Stomach (tissue), 4 donors: ENCODE results near the gene PPCDC.

Source experiments
- CTCF ChIP-seq, 7 experiments: fragments of 450-650 bp in 4 of 7; fragments of 200-600 bp in 3 of 7; sonication (generic) in 3 of 7; IDR thresholded peaks; one replicate each; pipeline ENCODE4 v1.5.1; 2016 to 2019; ENCODE audit warnings: antibody characterized with exemption in 7 of 7, control low read depth in 2 of 7, mild to moderate bottlenecking in 1 of 7
- POLR2A ChIP-seq, 4 donors: fragments of 450-650 bp; IDR thresholded peaks; one replicate each; pipeline ENCODE4 v1.6.1; 2016; ENCODE audit warnings: antibody characterized with exemption in 4 of 4, control low read depth in 2 of 4, mild to moderate bottlenecking in 1 of 4, moderate library complexity in 1 of 4
- POLR2AphosphoS5 ChIP-seq, 3 donors: sonication (generic); formaldehyde crosslinking; IDR thresholded peaks; one replicate each; pipeline ENCODE4 v1.6.1; 2016; ENCODE audit warnings: antibody characterized with exemption in 3 of 3

GRCh38 chr15:75053748-75054125, 30.3 kb downstream of the PPCDC start:
- no peak for TF ChIP-seq CTCF (IDR thresholded peaks at IDR 0.05)
- TF ChIP-seq POLR2AphosphoS5 (IDR thresholded peaks at IDR 0.05) = no peak
- no peak for TF ChIP-seq POLR2A (IDR thresholded peaks at IDR 0.05)
